HepG2 (cell line): ENCODE measurements around the gene SLC27A1. TPM values are rescaled to one million over a fixed set of nuclear protein-coding genes. Genes with fewer than 3 reads are reported as not detected.
A peak's percentile ranks its signal among the peaks of the same experiment; 100 is the strongest.

Source experiments
- ATAC-seq: fragments of 200-7000 bp; cut with Tn5 transposase; 3 replicates; pipeline ENCODE4 v1.9.1; 2020; ENCODE audit warnings: mild to moderate bottlenecking, moderate library complexity
- BruUV-seq: library from RNA; stranded (reverse); fragments of 400-500 nt; replicated peaks from 2 replicates; lab custom pipeline; 2021; lab: Mats Ljungman, UMichigan
- CTCF ChIA-PET: fragments of 300-600 bp; formaldehyde crosslinking; extraction: SDS; loops from one replicate; lab custom pipeline; 2021; ENCODE audit warnings: low total read pairs, inconsistent platforms, low intra/inter-chr PET ratio; lab: Yijun Ruan, JAX
- POLR2A ChIA-PET: fragments of 350-600 bp; sonication (Branson Sonifier 250); formaldehyde crosslinking; loops from one replicate; lab custom pipeline; 2020; ENCODE audit warnings: antibody characterized with exemption, inconsistent platforms; lab: Yijun Ruan, JAX
- DNase-seq: peaks from one replicate; pipeline ENCODE4 v3.0.0-alpha.2; 2015; ENCODE audit warnings: low spot score
- FAIRE-seq: peaks from 3 replicates; lab custom pipeline; 2011; peaks lifted over from hg19 to GRCh38; lab: Jason Lieb, UNC
- H2AFZ ChIP-seq: one replicate; pipeline ENCODE4 v1.6.1; 2011; ENCODE audit warnings: low read length, inconsistent platforms
- H3K27ac ChIP-seq: fragments of 300-600 bp; 3 replicates; pipeline ENCODE4 v1.8.0; 2011; ENCODE audit warnings: mixed run types, mild to moderate bottlenecking, mixed read lengths, low read length, inconsistent platforms; ENCODE audit not compliant: insufficient read depth; ENCODE audit errors: extremely low read length
- H3K27me3 ChIP-seq, 2 experiments: fragments of 200-600 bp in 1 of 2; 2 replicates in 1 of 2; 3 replicates in 1 of 2; pipeline versions ENCODE4 v1.6.0 to v1.8.0; 2011; ENCODE audit warnings: low read length in 2 of 2, mild to moderate bottlenecking in 2 of 2, moderate library complexity in 2 of 2, inconsistent platforms in 1 of 2; ENCODE audit not compliant: insufficient read depth in 2 of 2, control insufficient read depth in 1 of 2
- H3K36me3 ChIP-seq, 2 experiments: fragments of 200-600 bp in 1 of 2; replicated peaks in 1 of 2; 2 replicates in 1 of 2; 3 replicates in 1 of 2; pipeline versions ENCODE4 v1.5.1 to v1.8.0; 2011; ENCODE audit warnings: low read length in 2 of 2, inconsistent platforms in 1 of 2; ENCODE audit not compliant: insufficient read depth in 2 of 2, control insufficient read depth in 1 of 2
- H3K4me1 ChIP-seq: 2 replicates; pipeline ENCODE4 v1.5.1; 2012; ENCODE audit warnings: low read length, inconsistent platforms; ENCODE audit not compliant: insufficient read depth
- H3K4me2 ChIP-seq: 2 replicates; pipeline ENCODE4 v1.6.0; 2011; ENCODE audit warnings: low read depth, low read length, inconsistent platforms
- H3K4me3 ChIP-seq, 3 experiments: fragments of 200-600 bp in 1 of 3; sonication (generic), shearing (Covaris generic) in 1 of 3; replicated peaks in 1 of 3; 2 replicates each; pipeline ENCODE4 v1.5.1; 2011 to 2016; ENCODE audit warnings: low read length in 3 of 3, inconsistent platforms in 2 of 3, low read depth in 2 of 3, mild to moderate bottlenecking in 2 of 3, control low read depth in 1 of 3, mixed read lengths in 1 of 3; ENCODE audit not compliant: insufficient read depth in 1 of 3
- H3K79me2 ChIP-seq: one replicate; pipeline ENCODE4 v1.6.1; 2011; ENCODE audit warnings: low read length, inconsistent platforms; ENCODE audit not compliant: insufficient read depth
- H3K9ac ChIP-seq: 2 replicates; pipeline ENCODE4 v1.6.0; 2011; ENCODE audit warnings: mild to moderate bottlenecking, low read depth, low read length, inconsistent platforms; ENCODE audit not compliant: insufficient read depth
- H3K9me3 ChIP-seq: 2 replicates; pipeline ENCODE4 v1.5.1; 2012; ENCODE audit warnings: mild to moderate bottlenecking, low read length
- H4K20me1 ChIP-seq: 2 replicates; pipeline ENCODE4 v1.6.0; 2011; ENCODE audit warnings: inconsistent platforms, mild to moderate bottlenecking, low read length, moderate library complexity; ENCODE audit not compliant: insufficient read depth
- DNMT3B ChIP-seq: conservative IDR thresholded peaks from 2 replicates; pipeline ENCODE4 v1.6.1; 2016; ENCODE audit warnings: missing biosample characterization, control low read depth
- HMGA1 ChIP-seq: sonication (generic); formaldehyde crosslinking; conservative IDR thresholded peaks from 2 replicates; pipeline ENCODE4 v1.4.0; 2020; ENCODE audit warnings: missing genetic modification reagents
- KLF6 ChIP-seq: IDR thresholded peaks from 2 replicates; pipeline ENCODE4 v1.8.0; 2016; ENCODE audit warnings: missing biosample characterization, missing genetic modification reagents
- TBP ChIP-seq: sonication (generic); formaldehyde crosslinking; IDR thresholded peaks from 2 replicates; pipeline ENCODE4 v1.5.0; 2020; ENCODE audit warnings: missing genetic modification reagents
- U2AF2 ChIP-seq: fragments of 200-400 bp; formaldehyde crosslinking; IDR thresholded peaks from 2 replicates; pipeline ENCODE4 v1.6.1; 2017; ENCODE audit warnings: low read depth, mild to moderate bottlenecking, low read length
- ZBTB38 ChIP-seq: sonication (generic); formaldehyde crosslinking; IDR thresholded peaks from 2 replicates; pipeline ENCODE4 v1.5.1; 2020; ENCODE audit warnings: mild to moderate bottlenecking, missing genetic modification reagents
- ZBTB49 ChIP-seq: sonication (generic); formaldehyde crosslinking; IDR thresholded peaks from 2 replicates; pipeline ENCODE4 v1.4.0; 2020; ENCODE audit warnings: missing genetic modification reagents, borderline replicate concordance
- ZFP36 ChIP-seq: fragments of 150-350 bp; IDR thresholded peaks from 2 replicates; pipeline ENCODE4 v1.6.1; 2018; ENCODE audit warnings: borderline replicate concordance, low read length, low read depth; ENCODE audit not compliant: partially characterized antibody
- ZMYM3 ChIP-seq: sonication (generic); formaldehyde crosslinking; IDR thresholded peaks from 2 replicates; pipeline ENCODE4 v1.5.1; 2020; ENCODE audit warnings: mild to moderate bottlenecking, missing genetic modification reagents
- ZNF30 ChIP-seq: sonication (generic); formaldehyde crosslinking; IDR thresholded peaks from 2 replicates; pipeline ENCODE4 v1.5.0; 2020; ENCODE audit warnings: mild to moderate bottlenecking, missing genetic modification reagents
- ZNF484 ChIP-seq: sonication (generic); formaldehyde crosslinking; IDR thresholded peaks from 2 replicates; pipeline ENCODE4 v1.5.1; 2020; ENCODE audit warnings: mild to moderate bottlenecking, low read depth, missing genetic modification reagents, borderline replicate concordance
- ZNF660 ChIP-seq: sonication (generic); formaldehyde crosslinking; IDR thresholded peaks from 2 replicates; pipeline ENCODE4 v1.5.1; 2020; ENCODE audit warnings: mild to moderate bottlenecking, low read depth, missing genetic modification reagents, borderline replicate concordance
- ZNF7 ChIP-seq: IDR thresholded peaks from 2 replicates; pipeline ENCODE4 v1.6.1; 2016; ENCODE audit warnings: missing biosample characterization, missing genetic modification reagents
- ZSCAN31 ChIP-seq: sonication (generic); formaldehyde crosslinking; IDR thresholded peaks from 2 replicates; pipeline ENCODE4 v1.5.0; 2020; ENCODE audit warnings: low read depth, mild to moderate bottlenecking, missing genetic modification reagents
- WGBS: methylation state at CpG from one replicate; pipeline ENCODE4 v1.1.6; 2017; ENCODE audit warnings: low lambda C conversion rate; 5-methylcytosine and 5-hydroxymethylcytosine counted together
- in situ Hi-C: cut with HindIII; loops from 2 replicates; pipeline ENCODE4 v1.10.0; 2017; ENCODE audit warnings: low pct_unique_long_range_greater_than_20kb; ENCODE audit not compliant: extremely low pct_ligation_motif_present
- intact Hi-C: fragments of 100-400 bp; cut with micrococcal nuclease; formaldehyde crosslinking; loops from one replicate; pipeline ENCODE4 v1.10.0; 2022; ENCODE audit not compliant: unreplicated experiment
- polyA plus RNA-seq, 8 experiments: library from polyadenylated mRNA; depleted of rRNA in 3 of 8; stranded (reverse) in 7 of 8; unstranded in 1 of 8; fragments of >200 nt; fragmentation: Illumina TruSeq in 4 of 8; extraction: Trizol in 4 of 8; gene quantifications; 2 replicates each; pipeline versions ENCODE4 v1.2.1 to v1.2.3, GENCODE V29; 2011 to 2016; ENCODE audit warnings: low read depth in 4 of 8, missing spikeins in 1 of 8, mixed read lengths in 1 of 8; ENCODE audit not compliant: insufficient read depth in 1 of 8
- total RNA-seq, 5 experiments: library from RNA; depleted of rRNA; stranded (reverse); fragments of >200 nt; fragmentation: Illumina TruSeq; extraction: Trizol; gene quantifications; 2 replicates each; pipeline ENCODE4 v1.2.3, GENCODE V29; 2016; ENCODE audit warnings: low read depth in 1 of 5

SLC27A1 gene
- total and polyA plus RNA-seq, 2 of the 13 experiments (the other 11 are each of a cell fraction or from before 2014, with no cell fraction given), result 4.1 to 8.8 TPM

- ChIA-PET CTCF (no interaction called here), POLR2A (no interaction called here)
- DNase-seq (no peak), ATAC-seq (no peak), FAIRE-seq (no peak)
- H3K27ac ChIP-seq, result no peak overlapping the region
- H3K9ac ChIP-seq, result no peak overlapping the region
- H4K20me1 ChIP-seq, result no peaks in the 10 kb centered on the region
- in situ Hi-C loops (no loop called here), intact Hi-C loops (no loop called here)
- TF ChIP-seq ZMYM3 (CRISPR knock-in tag) (0 out of 2 replicates have a peak, but pooled peaks have one; percentile 21), KLF6 (no peak)
- no peak overlapping the region for H2AFZ ChIP-seq
- no TSS peak for BruUV-seq
- H3K27me3 ChIP-seq, result 0 out of 5 replicates have a peak, but pooled peaks cover 0 to 5% of the 10 kb centered on the region in 2 experiments
- H3K9me3 ChIP-seq, result no peaks in the 10 kb centered on the region
- 0 out of 2 replicates have a peak overlapping the region, but pooled peaks have one; percentile 19 for H3K4me2 ChIP-seq
- 74% methylated on average over 4 of the region's 4 CpGs for WGBS
- no peak overlapping the region for H3K4me3 ChIP-seq
- peaks cover 40% of the 10 kb centered on the region for H3K4me1 ChIP-seq
- H3K79me2 ChIP-seq, result no peaks in the 10 kb centered on the region
- no peaks in the 10 kb centered on the region for H3K36me3 ChIP-seq
These were observed 74.1 kb downstream of the SLC27A1 start for GRCh38 chr19:17544418-17544817.

GRCh38 chr19:17548145-17548544, 77.8 kb downstream of the SLC27A1 start:
- Histone ChIP-seq H3K79me2 (no peaks in the 10 kb centered on the region), H3K27me3 (0 out of 5 replicates have a peak, but pooled peaks cover 0 to 5% of the 10 kb centered on the region in 2 experiments), H3K4me3 (no peak overlapping the region; a peak in 1 of 6 replicates), H3K36me3 (no peaks in the 10 kb centered on the region), H2AFZ (no peak overlapping the region), H3K27ac (no peak overlapping the region), H3K9me3 (no peaks in the 10 kb centered on the region), H4K20me1 (no peaks in the 10 kb centered on the region), H3K9ac (no peak overlapping the region), H3K4me1 (peaks cover 45% of the 10 kb centered on the region), H3K4me2 (peak overlapping the region; percentile 23; the same call in 1 of the 2 replicates)
- ChIA-PET CTCF (no interaction called here), POLR2A (no interaction called here)
- no TSS peak for BruUV-seq
- FAIRE-seq, result no peak
- WGBS, result 13% methylated on average over 6 of the region's 6 CpGs
- intact Hi-C loops, result no loop called here
- DNase-seq, result no peak
- no peak; the same call in 2 of the 3 replicates for ATAC-seq
- in situ Hi-C loops, result no loop called here
- no peak for TF ChIP-seq ZBTB49 (CRISPR knock-in tag)
- TF ChIP-seq HMGA1 (CRISPR knock-in tag), result no peak
- peak; percentile 20 for TF ChIP-seq ZFP36
- TF ChIP-seq ZNF30 (CRISPR knock-in tag), result no peak
- no peak for TF ChIP-seq ZSCAN31 (CRISPR knock-in tag)
- TF ChIP-seq DNMT3B (CRISPR knock-in tag), result no peak
- TF ChIP-seq U2AF2, result no peak
- TF ChIP-seq ZNF484 (CRISPR knock-in tag), result no peak
- TF ChIP-seq ZBTB38 (CRISPR knock-in tag), result no peak
- TF ChIP-seq ZNF660 (CRISPR knock-in tag), result no peak
- TF ChIP-seq ZMYM3 (CRISPR knock-in tag), result peak; percentile 59; the same call in 1 of the 2 replicates
- no peak for TF ChIP-seq ZNF7
- TF ChIP-seq TBP (CRISPR knock-in tag), result no peak
